Stimulated activated CD8-positive, alpha-beta memory T cell treated with anti-CD3 and anti-CD28 coated beads, Interleukin-15, amount 100 ng/mL, for 4 hours (primary cell): ENCODE results near the gene POLN.
"Not testable (repeated sequence)": the region's sequence is repeated elsewhere in the genome, so short reads cannot be mapped to it uniquely, and the experiment has no call there.

ENCODE experiments used
- DNase-seq, 2 donors: peaks; one replicate each; pipeline ENCODE4 v3.0.0-alpha.2; 2020; ENCODE audit warnings: low read depth in 2 of 2

POLN gene

DNA sequence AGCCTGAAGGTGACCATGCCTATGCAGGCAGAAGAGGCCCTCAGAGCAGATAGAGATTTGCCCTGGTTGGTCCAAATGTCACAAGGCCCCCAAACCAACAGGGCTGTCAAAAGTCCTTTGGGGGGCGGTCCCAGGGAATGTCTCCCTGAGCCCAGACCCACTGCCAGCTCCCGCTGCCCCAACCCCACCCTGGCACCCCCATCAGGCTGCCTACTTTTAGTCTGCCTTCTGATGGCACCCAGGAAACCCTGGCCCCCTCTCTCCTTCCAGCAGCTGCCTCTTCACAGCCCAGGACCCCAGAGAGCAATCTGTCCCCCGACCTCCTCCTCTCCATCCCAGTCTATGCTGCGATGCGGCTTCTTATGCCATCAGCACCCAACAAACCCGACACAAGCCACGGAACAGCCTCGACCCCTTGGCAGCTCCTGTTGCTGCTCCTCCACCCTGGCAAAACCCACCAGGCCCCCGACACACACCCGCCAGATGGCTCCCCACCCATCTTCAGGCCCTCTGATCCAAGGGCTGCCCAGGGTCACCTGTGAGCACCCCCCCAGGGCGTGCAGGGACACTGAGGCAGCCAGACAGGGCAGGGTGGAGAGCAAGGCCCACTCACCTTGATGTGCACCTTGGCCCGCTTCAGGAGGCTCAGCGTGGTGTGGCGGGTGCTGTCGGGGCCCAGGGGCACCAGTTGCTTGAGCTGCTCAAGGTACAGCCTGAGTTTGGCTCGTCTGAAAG, 10.0 kb upstream of the POLN start:
- DNase-seq = no peak

- no peak for DNase-seq
Observed at GRCh38 chr4:2251073-2251794, 9.3 kb upstream of the POLN start.

- DNase-seq = no peak
Observed at GRCh38 chr4:2250357-2251072, 8.6 kb upstream of the POLN start.

- no peak for DNase-seq
Observed at GRCh38 chr4:2249526-2250356, 7.8 kb upstream of the POLN start.

DNA sequence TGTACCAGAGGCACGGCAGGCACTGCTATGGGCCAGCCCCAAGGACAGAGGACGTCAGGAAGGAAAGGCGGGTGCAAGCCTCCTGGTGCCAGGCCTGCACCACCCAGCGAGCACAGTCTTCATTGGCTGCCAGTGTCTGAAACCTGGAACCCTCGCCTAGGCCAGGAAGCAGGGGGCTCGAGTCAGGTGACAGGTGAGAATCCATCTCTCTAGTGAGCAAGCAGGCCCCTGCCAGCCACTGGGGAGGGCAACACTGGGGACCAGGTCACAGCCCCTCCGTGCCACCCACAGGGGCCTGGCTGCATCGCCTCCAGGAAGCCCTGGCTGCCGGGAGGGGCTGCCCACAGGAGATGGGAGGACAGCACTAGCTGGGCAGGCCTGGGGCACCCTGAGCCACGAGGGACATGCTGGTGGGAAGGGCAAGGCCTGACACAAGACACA, 6.9 kb upstream of the POLN start:
- DNase-seq = no peak

DNA sequence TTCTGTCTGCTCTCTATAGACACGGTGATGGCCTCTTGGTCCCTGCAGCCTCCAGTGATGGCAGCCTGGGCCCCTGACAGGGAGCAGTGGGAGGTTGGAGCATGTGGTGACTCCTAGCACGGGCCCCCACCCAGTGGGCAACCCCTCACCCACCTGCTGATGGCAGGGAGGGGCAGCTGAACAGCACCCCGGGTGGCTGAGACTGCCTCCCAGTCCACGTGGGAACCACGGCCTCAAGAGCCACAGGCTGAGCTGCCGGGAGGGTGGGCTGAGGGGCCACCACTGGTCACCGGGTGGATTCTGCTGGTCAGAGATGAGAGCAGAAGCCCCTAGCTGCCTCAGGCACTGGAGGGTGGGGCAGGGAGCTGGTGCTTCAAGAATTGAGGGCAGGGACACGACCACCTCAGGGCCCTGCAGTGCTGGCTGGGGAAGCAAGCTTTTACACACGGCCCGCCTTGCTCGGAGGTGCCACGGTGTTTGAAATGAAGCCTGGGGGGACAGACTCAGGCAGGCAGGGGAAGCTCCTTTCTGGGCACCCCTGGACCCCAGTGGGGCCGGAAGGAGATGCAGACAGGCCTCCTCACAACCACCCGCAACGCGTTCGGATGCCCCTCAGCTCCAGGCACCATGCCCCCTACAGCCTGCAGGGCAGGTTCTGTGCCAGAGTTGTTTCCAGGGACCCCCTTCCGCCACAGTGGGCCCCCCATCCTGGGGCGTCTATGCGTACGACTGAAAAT, 6.3 kb upstream of the POLN start:
- DNase-seq = no peak

DNA sequence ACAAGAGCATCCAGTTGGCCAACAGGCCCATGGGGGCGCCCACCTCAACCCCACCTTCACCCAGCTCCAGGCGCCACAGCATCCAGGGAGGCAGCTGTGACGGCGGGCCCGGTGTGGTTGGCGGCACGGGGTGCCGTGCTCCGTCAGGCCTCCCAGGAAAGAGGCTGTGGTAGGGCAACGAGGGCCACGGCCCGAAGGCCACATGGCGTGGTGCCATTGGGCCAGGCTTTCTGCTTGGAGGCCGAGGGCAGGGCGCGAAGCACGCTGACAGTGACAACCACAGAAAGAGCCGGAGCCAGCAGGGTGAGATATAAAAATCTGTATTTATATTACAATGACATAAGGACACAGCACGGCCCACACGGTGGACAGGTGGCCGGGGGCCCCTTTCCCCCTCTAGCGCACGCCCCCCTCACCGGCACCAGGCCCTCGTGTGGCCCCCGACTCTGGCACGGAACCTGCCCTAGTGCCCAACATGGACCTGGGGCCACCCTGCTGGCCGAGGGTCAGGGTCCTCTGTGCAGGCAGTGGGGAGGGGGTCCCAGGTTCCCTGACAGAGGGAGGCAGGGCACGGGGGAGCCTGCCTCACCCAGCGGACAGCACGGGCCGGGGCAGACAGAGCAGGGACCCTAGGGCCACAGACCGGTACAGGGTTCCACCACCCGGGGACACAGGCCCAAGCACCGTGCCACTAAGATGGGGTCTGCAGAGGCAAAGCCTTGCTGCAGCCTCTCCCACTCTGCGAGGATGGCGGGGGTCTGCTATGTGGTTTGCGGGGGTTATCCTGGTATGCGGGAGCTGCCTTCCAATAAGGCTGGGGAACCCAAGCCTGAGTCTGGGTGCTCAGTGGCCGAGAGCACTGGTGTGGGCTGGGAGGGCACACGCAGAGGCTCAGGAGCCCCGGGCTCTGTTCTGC, 5.5 kb upstream of the POLN start:
- DNase-seq = no peak

- no peak for DNase-seq
Observed at GRCh38 chr4:2246384-2247127, 4.6 kb upstream of the POLN start.

GRCh38 chr4:2245787-2246275, 3.9 kb upstream of the POLN start:
- no peak for DNase-seq

DNA sequence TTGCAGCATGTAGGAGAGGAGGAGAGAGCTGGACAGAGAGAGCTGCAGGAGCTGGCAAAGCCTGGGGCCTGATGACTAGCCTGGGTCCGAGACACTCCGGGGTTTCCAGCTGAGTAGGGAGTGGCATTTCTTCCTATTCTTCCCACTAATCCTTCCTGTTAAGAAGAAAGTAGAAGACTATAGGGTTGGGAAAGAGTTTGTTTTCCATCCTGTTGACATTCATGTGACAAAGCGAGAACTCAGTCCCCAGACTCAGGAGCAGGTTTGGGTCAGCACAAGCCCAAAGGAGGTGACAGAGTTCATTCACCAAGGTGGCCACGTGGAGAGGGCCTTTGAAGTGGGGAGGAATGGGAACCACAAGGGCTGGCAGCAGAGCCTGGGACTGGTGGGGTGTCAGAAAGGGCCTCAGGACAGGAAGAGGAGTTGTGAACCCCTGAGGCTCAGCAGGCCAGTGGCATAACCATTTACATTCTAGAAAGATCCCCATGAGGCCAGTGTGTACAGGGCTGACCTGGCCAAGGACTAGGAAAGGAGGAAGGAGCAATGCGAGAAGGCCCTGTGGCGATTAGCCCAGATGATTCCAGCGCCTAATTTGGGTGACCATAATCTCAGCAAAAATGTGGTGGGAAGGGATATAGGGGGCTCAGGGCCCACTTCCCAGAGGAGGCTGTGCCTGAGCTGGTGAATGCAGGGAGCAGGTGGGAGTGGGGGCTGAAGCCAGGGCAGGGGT, 3.3 kb upstream of the POLN start:
- DNase-seq = no peak

GRCh38 chr4:2243681-2244380, 1.9 kb upstream of the POLN start:
- no peak for DNase-seq

DNA sequence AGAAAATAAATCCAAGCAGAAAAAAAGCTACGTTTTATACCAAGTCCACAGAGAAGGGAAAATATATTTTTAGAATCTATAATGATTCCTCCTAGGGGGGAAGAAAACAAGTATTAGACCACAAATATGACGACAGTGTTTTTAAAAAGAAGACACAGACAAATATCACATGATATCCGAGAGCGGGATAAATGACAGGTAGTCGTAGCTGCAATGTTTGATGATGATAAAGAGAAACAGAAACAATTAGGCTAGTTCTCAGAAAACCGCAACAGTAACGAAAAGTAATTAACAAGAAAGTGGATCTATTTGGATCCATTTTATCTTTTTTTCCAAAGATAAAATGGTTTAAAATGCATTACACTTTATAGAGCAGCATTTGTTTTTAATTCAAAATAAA, 918 bp downstream of the POLN start:
- DNase-seq = no peak

GRCh38 chr4:2236944-2237666, 4.8 kb downstream of the POLN start:
- DNase-seq = no peak

GRCh38 chr4:2231082-2231481, 10.8 kb downstream of the POLN start:
- no peak for DNase-seq

DNA sequence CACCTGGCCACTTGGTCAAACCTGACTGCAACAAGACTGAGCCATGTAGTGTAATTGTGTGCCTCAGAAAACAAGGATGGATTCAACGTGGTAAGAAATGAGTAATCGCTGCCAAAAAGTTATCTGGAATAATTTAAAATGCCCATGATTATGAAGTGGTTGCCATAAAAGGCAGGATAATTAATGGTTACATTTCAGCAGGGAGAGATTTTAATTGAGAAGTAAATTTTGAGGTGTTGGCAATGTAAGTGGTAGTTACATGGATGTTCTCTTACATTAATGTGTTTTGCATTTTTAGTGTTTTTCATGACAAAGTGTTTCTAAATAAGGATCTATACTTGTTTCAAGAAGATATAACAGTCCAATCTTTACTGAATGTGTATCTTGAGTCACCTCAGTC, 15.7 kb downstream of the POLN start:
- DNase-seq = no peak

GRCh38 chr4:2222838-2223237, 19.1 kb downstream of the POLN start:
- DNase-seq = no peak

- DNase-seq = not testable (repeated sequence)
Observed at GRCh38 chr4:2221378-2221777, 20.5 kb downstream of the POLN start.
